ENCODE measurements around the gene LLCFC1.

DNA sequence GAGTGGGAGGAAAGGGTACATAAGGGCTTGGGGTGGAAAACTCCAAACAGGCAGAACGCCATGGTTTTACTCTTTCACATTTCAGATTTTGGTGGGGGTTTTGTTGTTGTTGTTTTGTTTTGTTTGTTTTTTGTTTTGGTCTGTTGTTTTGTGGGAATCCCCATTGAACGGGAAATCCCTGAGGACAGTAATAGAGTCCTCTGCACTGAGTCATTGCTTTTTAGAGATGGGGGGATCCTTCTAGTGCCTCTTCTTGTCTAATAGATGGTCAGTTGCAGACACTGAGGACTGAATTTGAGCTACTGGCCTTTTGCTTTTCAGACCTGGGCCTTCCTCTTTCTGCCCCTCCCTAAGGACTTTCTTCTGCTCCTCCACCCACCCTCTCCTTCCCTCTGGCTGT, 25.7 kb upstream of the LLCFC1 start:
- TF ChIP-seq POLR2AphosphoS5 (IDR thresholded peaks at IDR 0.05; ENCODE audit: low read depth) (no peak), EZH2phosphoT487 (IDR thresholded peaks at IDR 0.05; ENCODE audit: unreplicated experiment) (no peak)
- TF ChIP-seq, protein P1, sequence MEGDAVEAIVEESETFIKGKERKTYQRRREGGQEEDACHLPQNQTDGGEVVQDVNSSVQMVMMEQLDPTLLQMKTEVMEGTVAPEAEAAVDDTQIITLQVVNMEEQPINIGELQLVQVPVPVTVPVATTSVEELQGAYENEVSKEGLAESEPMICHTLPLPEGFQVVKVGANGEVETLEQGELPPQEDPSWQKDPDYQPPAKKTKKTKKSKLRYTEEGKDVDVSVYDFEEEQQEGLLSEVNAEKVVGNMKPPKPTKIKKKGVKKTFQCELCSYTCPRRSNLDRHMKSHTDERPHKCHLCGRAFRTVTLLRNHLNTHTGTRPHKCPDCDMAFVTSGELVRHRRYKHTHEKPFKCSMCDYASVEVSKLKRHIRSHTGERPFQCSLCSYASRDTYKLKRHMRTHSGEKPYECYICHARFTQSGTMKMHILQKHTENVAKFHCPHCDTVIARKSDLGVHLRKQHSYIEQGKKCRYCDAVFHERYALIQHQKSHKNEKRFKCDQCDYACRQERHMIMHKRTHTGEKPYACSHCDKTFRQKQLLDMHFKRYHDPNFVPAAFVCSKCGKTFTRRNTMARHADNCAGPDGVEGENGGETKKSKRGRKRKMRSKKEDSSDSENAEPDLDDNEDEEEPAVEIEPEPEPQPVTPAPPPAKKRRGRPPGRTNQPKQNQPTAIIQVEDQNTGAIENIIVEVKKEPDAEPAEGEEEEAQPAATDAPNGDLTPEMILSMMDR (conservative IDR thresholded peaks at IDR 0.05; ENCODE audit: low read depth in 2 of 2) = no peak
- TF ChIP-seq, protein P2, sequence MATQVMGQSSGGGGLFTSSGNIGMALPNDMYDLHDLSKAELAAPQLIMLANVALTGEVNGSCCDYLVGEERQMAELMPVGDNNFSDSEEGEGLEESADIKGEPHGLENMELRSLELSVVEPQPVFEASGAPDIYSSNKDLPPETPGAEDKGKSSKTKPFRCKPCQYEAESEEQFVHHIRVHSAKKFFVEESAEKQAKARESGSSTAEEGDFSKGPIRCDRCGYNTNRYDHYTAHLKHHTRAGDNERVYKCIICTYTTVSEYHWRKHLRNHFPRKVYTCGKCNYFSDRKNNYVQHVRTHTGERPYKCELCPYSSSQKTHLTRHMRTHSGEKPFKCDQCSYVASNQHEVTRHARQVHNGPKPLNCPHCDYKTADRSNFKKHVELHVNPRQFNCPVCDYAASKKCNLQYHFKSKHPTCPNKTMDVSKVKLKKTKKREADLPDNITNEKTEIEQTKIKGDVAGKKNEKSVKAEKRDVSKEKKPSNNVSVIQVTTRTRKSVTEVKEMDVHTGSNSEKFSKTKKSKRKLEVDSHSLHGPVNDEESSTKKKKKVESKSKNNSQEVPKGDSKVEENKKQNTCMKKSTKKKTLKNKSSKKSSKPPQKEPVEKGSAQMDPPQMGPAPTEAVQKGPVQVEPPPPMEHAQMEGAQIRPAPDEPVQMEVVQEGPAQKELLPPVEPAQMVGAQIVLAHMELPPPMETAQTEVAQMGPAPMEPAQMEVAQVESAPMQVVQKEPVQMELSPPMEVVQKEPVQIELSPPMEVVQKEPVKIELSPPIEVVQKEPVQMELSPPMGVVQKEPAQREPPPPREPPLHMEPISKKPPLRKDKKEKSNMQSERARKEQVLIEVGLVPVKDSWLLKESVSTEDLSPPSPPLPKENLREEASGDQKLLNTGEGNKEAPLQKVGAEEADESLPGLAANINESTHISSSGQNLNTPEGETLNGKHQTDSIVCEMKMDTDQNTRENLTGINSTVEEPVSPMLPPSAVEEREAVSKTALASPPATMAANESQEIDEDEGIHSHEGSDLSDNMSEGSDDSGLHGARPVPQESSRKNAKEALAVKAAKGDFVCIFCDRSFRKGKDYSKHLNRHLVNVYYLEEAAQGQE (IDR thresholded peaks at IDR 0.05; ENCODE audit: unreplicated experiment) = no peak

All from GM23338 (cell line).